H1 (cell line): ENCODE measurements around the gene PEAK1. TPM values are rescaled to one million over a fixed set of nuclear protein-coding genes. Genes with fewer than 3 reads are reported as not detected.

ENCODE experiments used
- EP300 ChIP-seq, 2 experiments: IDR thresholded peaks; 1 replicate in 1 of 2; 2 replicates in 1 of 2; pipeline ENCODE4 v1.6.1; 2011 to 2012; ENCODE audit warnings: low read depth in 2 of 2, low read length in 2 of 2, mild to moderate bottlenecking in 2 of 2, borderline replicate concordance in 1 of 2, inconsistent platforms in 1 of 2, moderate library complexity in 1 of 2
- GTF2F1 ChIP-seq: IDR thresholded peaks from 2 replicates; pipeline ENCODE4 v1.6.1; 2012; ENCODE audit warnings: low read depth, low read length, improper control_type of control experiment, borderline replicate concordance
- SP2 ChIP-seq: IDR thresholded peaks from 2 replicates; pipeline ENCODE4 v1.6.1; 2012; ENCODE audit warnings: mild to moderate bottlenecking, low read length, inconsistent platforms
- polyA plus RNA-seq, 7 experiments: library from polyadenylated mRNA; depleted of rRNA in 3 of 7; stranded (reverse) in 5 of 7; unstranded in 2 of 7; fragments of >200 nt in 5 of 7; fragments of 200-250 nt in 2 of 7; gene quantifications; 1 replicate in 5 of 7; 2 replicates in 1 of 7; 4 replicates in 1 of 7; pipeline versions ENCODE4 v1.2.1 to v1.2.3, GENCODE V29; 2011 to 2013; ENCODE audit warnings: missing spikeins in 2 of 7, mixed read lengths in 2 of 7
- total RNA-seq: library from RNA; stranded (reverse); fragmentation: NEBNext Ultra II Directional; extraction: Animal tissue kit (Norgen Biotek cat#: 25700); gene quantifications from 2 replicates; pipeline ENCODE4 v1.2.1, GENCODE V29; 2021

Gene PEAK1
- total and polyA plus RNA-seq, 2 of the 8 experiments (the other 6 are each of a cell fraction or from before 2014, with no cell fraction given): 8.8 to 44.8 TPM

DNA sequence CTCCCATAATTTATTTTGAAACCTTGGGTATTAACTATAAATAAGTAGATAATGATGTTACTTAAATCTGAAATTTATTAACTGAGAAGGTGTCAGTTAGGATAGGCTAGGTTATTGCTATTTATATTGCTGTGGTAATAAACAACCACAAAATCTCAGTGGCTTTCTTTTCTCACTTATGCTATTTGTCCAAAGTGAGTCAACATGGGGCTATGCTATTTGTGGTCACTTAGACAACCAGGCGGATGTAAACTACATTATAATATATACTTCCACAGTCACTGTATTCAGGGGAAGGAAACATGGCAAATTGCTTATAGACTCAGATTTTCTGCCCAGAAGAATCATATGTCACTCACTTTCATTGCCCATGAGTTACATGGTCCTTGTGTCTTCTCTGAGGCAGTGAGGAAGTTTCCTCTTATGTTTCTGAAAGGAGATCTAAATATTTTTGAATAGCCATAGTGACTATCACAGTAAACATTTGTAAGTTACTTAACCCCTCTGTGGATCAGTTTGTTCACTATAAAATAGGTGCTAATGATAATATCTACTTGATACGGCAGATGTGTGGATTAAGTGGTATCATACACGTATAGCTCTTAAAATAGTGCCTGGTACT, 20.6 kb upstream of the PEAK1 start (continued):
- no peak for TF ChIP-seq SP2
- TF ChIP-seq EP300 (IDR thresholded peaks at IDR 0.05; ENCODE audit: borderline replicate concordance in 1 of 2, low read depth in 2 of 2, low read length in 2 of 2): no peak
- TF ChIP-seq GTF2F1: no peak
